ENCODE measurements around the gene CLSTN2. TPM values are rescaled to one million over a fixed set of nuclear protein-coding genes. Genes with fewer than 3 reads are reported as not detected.
A peak's percentile ranks its signal among the peaks of the same experiment; 100 is the strongest.

The CLSTN2 gene
- total RNA-seq, 1 donor, result 7.3 TPM

GRCh38 chr3:140593766-140594165 lies 658.8 kb downstream of the CLSTN2 start:
- TF ChIP-seq CTCF (IDR thresholded peaks at IDR 0.05; ENCODE audit: insufficient read depth, low read depth, low read length), result no peak
- no peak for DNase-seq (ENCODE audit: low read depth)
- no peak overlapping the region for H3K4me3 ChIP-seq (ENCODE audit: low read depth, low read length)

- TF ChIP-seq CTCF (IDR thresholded peaks at IDR 0.05; ENCODE audit: insufficient read depth, low read depth, low read length), result no peak
- DNase-seq (ENCODE audit: low read depth), result peak; percentile 95
- H3K4me3 ChIP-seq (ENCODE audit: low read depth, low read length), result no peak overlapping the region
Measured at GRCh38 chr3:140595295-140595694, 660.3 kb downstream of the CLSTN2 start.

GRCh38 chr3:140597364-140597763 lies 662.4 kb downstream of the CLSTN2 start:
- DNase-seq (ENCODE audit: low read depth), result no peak

GRCh38 chr3:140597792-140598191 lies 662.8 kb downstream of the CLSTN2 start:
- H3K4me3 ChIP-seq (ENCODE audit: low read depth, low read length), result no peak overlapping the region
- no peak for TF ChIP-seq CTCF (IDR thresholded peaks at IDR 0.05; ENCODE audit: insufficient read depth, low read depth, low read length)
- no peak for DNase-seq (ENCODE audit: low read depth)

More at GRCh38 chr3:140597364-140597763, 662.4 kb downstream of the CLSTN2 start:
- no peak overlapping the region for H3K4me3 ChIP-seq (ENCODE audit: low read depth, low read length)
- TF ChIP-seq CTCF (IDR thresholded peaks at IDR 0.05; ENCODE audit: insufficient read depth, low read depth, low read length), result no peak

GRCh38 chr3:140599009-140599408 lies 664.0 kb downstream of the CLSTN2 start:
- no peak overlapping the region for H3K4me3 ChIP-seq (ENCODE audit: low read depth, low read length)
- TF ChIP-seq CTCF (IDR thresholded peaks at IDR 0.05; ENCODE audit: insufficient read depth, low read depth, low read length), result no peak
- no peak for DNase-seq (ENCODE audit: low read depth)

- TF ChIP-seq CTCF (IDR thresholded peaks at IDR 0.05; ENCODE audit: insufficient read depth, low read depth, low read length), result no peak
- no peak overlapping the region for H3K4me3 ChIP-seq (ENCODE audit: low read depth, low read length)
- DNase-seq (ENCODE audit: low read depth), result peak; percentile 12
Measured at GRCh38 chr3:140599496-140599895, 664.5 kb downstream of the CLSTN2 start.

- TF ChIP-seq CTCF (IDR thresholded peaks at IDR 0.05; ENCODE audit: insufficient read depth, low read depth, low read length), result no peak
- DNase-seq (ENCODE audit: low read depth), result no peak
- H3K4me3 ChIP-seq (ENCODE audit: low read depth, low read length), result no peak overlapping the region
Measured at GRCh38 chr3:140601881-140602280, 666.9 kb downstream of the CLSTN2 start.

All from fibroblast of villous mesenchyme (primary cell).